ENCODE measurements around the gene ZNF318.

GRCh38 chr6:43310624-43311023 lies 58.8 kb downstream of the ZNF318 start:
- TF ChIP-seq EZH2 (IDR thresholded peaks at IDR 0.05), result no peak
- TF ChIP-seq POLR2AphosphoS5 (IDR thresholded peaks at IDR 0.05; ENCODE audit: borderline replicate concordance, low read depth, low read length), result no peak
- no peak for TF ChIP-seq FOXP2 (optimal IDR thresholded peaks at IDR 0.05; ENCODE audit: control extremely low read depth, extremely low read length, insufficient read depth)

Measured in SK-N-MC (cell line).